Measurements from ENCODE around the gene TSSK3. TPM values are rescaled to one million over a fixed set of nuclear protein-coding genes. Genes with fewer than 3 reads are reported as not detected.

Gene TSSK3
- total RNA-seq, 1 experiment from 2014 or later = 1.8 TPM

- Mint-ChIP-seq H3K9me3 (ENCODE audit: low read depth, unreplicated experiment) (no peaks in the 10 kb centered on the region), H3K4me3 (ENCODE audit: low read depth, unreplicated experiment) (no peak overlapping the region), H3K27ac (ENCODE audit: unreplicated experiment) (no peak overlapping the region), H3K4me1 (ENCODE audit: low read depth, unreplicated experiment) (no peaks in the 10 kb centered on the region), H3K36me3 (ENCODE audit: insufficient read depth, unreplicated experiment) (peaks cover 31% of the 10 kb centered on the region), H3K27me3 (ENCODE audit: unreplicated experiment) (no peaks in the 10 kb centered on the region)
- no peak for TF ChIP-seq CTCF (IDR thresholded peaks at IDR 0.05; ENCODE audit: unreplicated experiment)
- CTCF ChIA-PET = interaction anchor here (0.7 kb wide), 1 partner anchor 97 kb away, joined by 3 read pairs; no protein-coding TSS in a partner anchor
- intact Hi-C loops (cut with micrococcal nuclease; ENCODE audit: unreplicated experiment) = no loop called here
- BruUV-seq (replicated peaks) = no TSS peak
- DNase-seq = no peak
Observed at GRCh38 chr1:32367912-32368635, 5.7 kb downstream of the TSSK3 start.

DNA sequence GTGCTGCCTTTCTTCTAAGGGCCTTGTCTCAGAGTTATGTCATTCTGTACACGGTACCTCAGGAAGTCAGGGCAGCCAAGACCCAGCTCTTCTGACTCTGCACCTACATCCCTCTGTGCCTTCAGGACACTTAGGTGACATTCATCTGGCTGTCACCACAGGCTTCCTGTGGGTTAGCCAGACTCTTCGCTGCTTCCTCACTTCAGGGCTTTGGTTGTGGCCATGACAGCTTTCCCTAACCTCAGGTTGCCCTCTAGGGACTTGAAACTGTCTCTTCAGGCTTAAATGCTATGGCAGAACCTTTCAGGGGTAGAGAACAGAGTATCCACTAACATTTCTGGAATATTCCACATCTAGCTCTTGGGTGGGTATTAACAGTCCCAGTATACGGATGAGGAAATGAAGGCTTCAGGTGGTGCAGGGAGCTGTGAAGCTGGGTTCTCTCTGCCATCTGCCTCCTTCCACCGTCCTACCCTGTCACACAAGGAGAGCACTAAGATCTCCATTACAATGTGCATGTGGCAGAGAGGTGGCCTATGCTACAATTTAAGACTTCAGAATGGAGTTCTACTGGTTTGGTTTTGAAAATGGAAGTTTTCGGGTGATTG lies 9.9 kb downstream of the TSSK3 start:
- no peaks in the 10 kb centered on the region for H3K4me1 Mint-ChIP-seq (ENCODE audit: low read depth, unreplicated experiment)
- no peak overlapping the region for H3K4me3 Mint-ChIP-seq (ENCODE audit: low read depth, unreplicated experiment)
- intact Hi-C loops (cut with micrococcal nuclease; ENCODE audit: unreplicated experiment) = no loop called here
- no peak overlapping the region for H3K27ac Mint-ChIP-seq (ENCODE audit: unreplicated experiment)
- no peak for DNase-seq
- CTCF ChIA-PET = interaction anchor here (1.1 kb wide), 1 partner anchor 9 kb away, joined by 3 read pairs; no protein-coding TSS in a partner anchor
- TF ChIP-seq CTCF (IDR thresholded peaks at IDR 0.05; ENCODE audit: unreplicated experiment) = no peak
- H3K27me3 Mint-ChIP-seq (ENCODE audit: unreplicated experiment) = no peaks in the 10 kb centered on the region
- H3K36me3 Mint-ChIP-seq (ENCODE audit: insufficient read depth, unreplicated experiment) = peaks cover 32% of the 10 kb centered on the region
- no TSS peak for BruUV-seq (replicated peaks)
- H3K9me3 Mint-ChIP-seq (ENCODE audit: low read depth, unreplicated experiment) = no peaks in the 10 kb centered on the region

DNA sequence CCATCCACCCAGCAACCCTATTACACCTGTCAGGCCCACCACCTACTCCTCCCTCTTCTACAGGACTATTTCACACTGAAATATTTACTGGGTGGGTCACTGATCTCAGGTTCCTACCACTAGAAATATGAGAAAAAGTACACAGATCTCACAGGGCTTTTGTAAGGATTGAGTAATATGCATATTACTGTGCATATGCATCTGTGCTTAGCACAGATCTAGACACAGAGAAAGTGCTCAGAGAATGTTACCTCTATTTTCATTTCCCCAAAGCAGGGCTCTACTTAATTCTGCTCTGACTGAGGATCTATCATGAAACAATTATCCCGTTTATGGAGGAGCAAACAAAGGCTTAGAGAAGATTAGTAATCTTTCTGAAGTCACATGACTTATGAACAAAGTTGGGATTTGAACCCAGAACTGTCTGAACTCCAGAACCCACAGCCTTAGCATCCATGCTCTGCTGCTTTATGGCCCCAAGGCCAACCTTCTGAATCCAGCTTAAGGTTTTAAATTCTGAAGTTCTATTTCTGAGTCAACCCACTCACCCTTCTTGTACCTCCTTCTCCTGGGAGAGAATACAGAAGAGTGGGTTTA lies 11.8 kb downstream of the TSSK3 start:
- H3K4me3 Mint-ChIP-seq (ENCODE audit: low read depth, unreplicated experiment) = no peak overlapping the region
- no peaks in the 10 kb centered on the region for H3K9me3 Mint-ChIP-seq (ENCODE audit: low read depth, unreplicated experiment)
- CTCF ChIA-PET = no interaction called here
- peaks cover 39% of the 10 kb centered on the region for H3K36me3 Mint-ChIP-seq (ENCODE audit: insufficient read depth, unreplicated experiment)
- H3K4me1 Mint-ChIP-seq (ENCODE audit: low read depth, unreplicated experiment) = no peaks in the 10 kb centered on the region
- intact Hi-C loops (cut with micrococcal nuclease; ENCODE audit: unreplicated experiment) = no loop called here
- BruUV-seq (replicated peaks) = no TSS peak
- H3K27ac Mint-ChIP-seq (ENCODE audit: unreplicated experiment) = no peak overlapping the region
- H3K27me3 Mint-ChIP-seq (ENCODE audit: unreplicated experiment) = no peaks in the 10 kb centered on the region
- no peak for TF ChIP-seq CTCF (IDR thresholded peaks at IDR 0.05; ENCODE audit: unreplicated experiment)
- no peak for DNase-seq

DNA sequence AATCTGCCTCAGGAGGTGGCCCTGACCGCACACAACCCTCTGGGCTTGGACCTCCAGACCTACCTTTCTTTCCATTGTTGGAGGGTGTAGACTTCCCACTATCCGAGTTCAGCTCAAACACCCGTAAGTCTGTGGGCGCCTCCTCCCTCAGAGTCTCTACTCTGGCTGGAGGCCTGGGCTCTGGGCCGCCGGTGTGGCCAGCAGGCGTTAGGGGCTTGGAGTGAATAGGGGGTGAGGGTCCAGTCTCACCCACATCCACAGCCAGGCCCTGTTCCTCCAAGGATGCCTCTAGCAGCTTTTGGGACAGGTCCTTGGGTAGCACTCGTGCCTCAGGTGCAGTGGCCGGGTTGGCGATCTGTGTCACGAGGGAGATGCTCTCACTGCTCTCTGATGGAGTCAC lies 13.9 kb downstream of the TSSK3 start:
- H3K4me1 Mint-ChIP-seq (ENCODE audit: low read depth, unreplicated experiment) = no peaks in the 10 kb centered on the region
- H3K4me3 Mint-ChIP-seq (ENCODE audit: low read depth, unreplicated experiment) = no peak overlapping the region
- H3K9me3 Mint-ChIP-seq (ENCODE audit: low read depth, unreplicated experiment) = no peaks in the 10 kb centered on the region
- no peak for TF ChIP-seq CTCF (IDR thresholded peaks at IDR 0.05; ENCODE audit: unreplicated experiment)
- intact Hi-C loops (cut with micrococcal nuclease; ENCODE audit: unreplicated experiment) = no loop called here
- H3K27ac Mint-ChIP-seq (ENCODE audit: unreplicated experiment) = no peak overlapping the region
- no peak for DNase-seq
- no TSS peak for BruUV-seq (replicated peaks)
- H3K36me3 Mint-ChIP-seq (ENCODE audit: insufficient read depth, unreplicated experiment) = peaks cover 53% of the 10 kb centered on the region
- CTCF ChIA-PET = interaction anchor here (0.6 kb wide), 1 partner anchor 50 kb away, joined by 5 read pairs; no protein-coding TSS in a partner anchor
- no peaks in the 10 kb centered on the region for H3K27me3 Mint-ChIP-seq (ENCODE audit: unreplicated experiment)
